ENCODE measurements around the gene NLGN2. TPM values are rescaled to one million over a fixed set of nuclear protein-coding genes. Genes with fewer than 3 reads are reported as not detected.
"Not testable (repeated sequence)": the region's sequence is repeated elsewhere in the genome, so short reads cannot be mapped to it uniquely, and the experiment has no call there.

NLGN2 gene
- total RNA-seq, result 8.5 TPM
- 40.9 TPM for polyA plus RNA-seq

- H3K27ac ChIP-seq (ENCODE audit: low read depth), result no peak within 1 kb of the TSS
Observed at GRCh38 chr17:7407485-7408251, at the start of gene NLGN2. Gene NLGN2 (plus strand): TSS chr17:7407845. CDS start chr17:7408256, 411 bp downstream.

GRCh38 chr17:7361906-7362305, 45.7 kb upstream of the NLGN2 start:
- H3K4me3 ChIP-seq (ENCODE audit: low read depth, low read length), result no peak overlapping the region
- H3K27ac ChIP-seq (ENCODE audit: low read depth), result no peak overlapping the region
- no peaks in the 10 kb centered on the region for H3K4me1 ChIP-seq (ENCODE audit: insufficient read depth)
- DNase-seq (ENCODE audit: extremely low spot score), result no peak
- H3K36me3 ChIP-seq (ENCODE audit: insufficient read depth), result no peaks in the 10 kb centered on the region
- 75% methylated on average over 3 of the region's 3 CpGs for WGBS

More at GRCh38 chr17:7407485-7408251, at the start of gene NLGN2:
- Histone ChIP-seq H3K36me3 (ENCODE audit: insufficient read depth) (no peaks in the 10 kb centered on the region), H3K4me1 (ENCODE audit: insufficient read depth) (no peaks in the 10 kb centered on the region), H3K4me3 (ENCODE audit: low read depth, low read length) (no peak within 1 kb of the TSS)
- DNase-seq (ENCODE audit: extremely low spot score), result no peak
- 56% methylated on average over 11 of the region's 12 CpGs for WGBS

GRCh38 chr17:7363311-7363710, 44.3 kb upstream of the NLGN2 start:
- DNase-seq (ENCODE audit: extremely low spot score), result no peak
- H3K4me1 ChIP-seq (ENCODE audit: insufficient read depth), result no peaks in the 10 kb centered on the region
- WGBS, result 92% methylated on average over 6 of the region's 6 CpGs
- H3K27ac ChIP-seq (ENCODE audit: low read depth), result no peak overlapping the region
- no peaks in the 10 kb centered on the region for H3K36me3 ChIP-seq (ENCODE audit: insufficient read depth)
- no peak overlapping the region for H3K4me3 ChIP-seq (ENCODE audit: low read depth, low read length)

GRCh38 chr17:7365963-7366362, 41.7 kb upstream of the NLGN2 start:
- H3K4me3 ChIP-seq (ENCODE audit: low read depth, low read length); H3K27ac ChIP-seq (ENCODE audit: low read depth); H3K4me1 ChIP-seq (ENCODE audit: insufficient read depth); H3K36me3 ChIP-seq (ENCODE audit: insufficient read depth); DNase-seq (ENCODE audit: extremely low spot score): not testable (repeated sequence)
- 85% methylated on average over 6 of the region's 7 CpGs for WGBS

GRCh38 chr17:7367083-7367482, 40.6 kb upstream of the NLGN2 start:
- Histone ChIP-seq H3K27ac (ENCODE audit: low read depth) (no peak overlapping the region), H3K4me3 (ENCODE audit: low read depth, low read length) (no peak overlapping the region), H3K4me1 (ENCODE audit: insufficient read depth) (no peaks in the 10 kb centered on the region), H3K36me3 (ENCODE audit: insufficient read depth) (no peaks in the 10 kb centered on the region)
- DNase-seq (ENCODE audit: extremely low spot score), result no peak
- 76% methylated on average over 8 of the region's 8 CpGs for WGBS

- Histone ChIP-seq H3K4me1 (ENCODE audit: insufficient read depth) (no peaks in the 10 kb centered on the region), H3K36me3 (ENCODE audit: insufficient read depth) (no peaks in the 10 kb centered on the region), H3K27ac (ENCODE audit: low read depth) (no peak overlapping the region), H3K4me3 (ENCODE audit: low read depth, low read length) (no peak overlapping the region)
- WGBS, result 66% methylated on average over 13 of the region's 13 CpGs
- no peak for DNase-seq (ENCODE audit: extremely low spot score)
Observed at GRCh38 chr17:7367918-7368598, 39.6 kb upstream of the NLGN2 start.

GRCh38 chr17:7368599-7368994, 39.0 kb upstream of the NLGN2 start:
- DNase-seq (ENCODE audit: extremely low spot score); H3K4me3 ChIP-seq (ENCODE audit: low read depth, low read length); H3K36me3 ChIP-seq (ENCODE audit: insufficient read depth); H3K4me1 ChIP-seq (ENCODE audit: insufficient read depth); H3K27ac ChIP-seq (ENCODE audit: low read depth): not testable (repeated sequence)
- WGBS, result 86% methylated on average over 5 of the region's 5 CpGs

GRCh38 chr17:7369825-7370224, 37.8 kb upstream of the NLGN2 start:
- DNase-seq (ENCODE audit: extremely low spot score), result no peak
- Histone ChIP-seq H3K4me3 (ENCODE audit: low read depth, low read length) (no peak overlapping the region), H3K4me1 (ENCODE audit: insufficient read depth) (no peaks in the 10 kb centered on the region), H3K27ac (ENCODE audit: low read depth) (no peak overlapping the region), H3K36me3 (ENCODE audit: insufficient read depth) (no peaks in the 10 kb centered on the region)
- 77% methylated on average over 5 of the region's 5 CpGs for WGBS

GRCh38 chr17:7370853-7371252, 36.8 kb upstream of the NLGN2 start:
- H3K27ac ChIP-seq (ENCODE audit: low read depth), result no peak overlapping the region
- no peak for DNase-seq (ENCODE audit: extremely low spot score)
- H3K36me3 ChIP-seq (ENCODE audit: insufficient read depth), result no peaks in the 10 kb centered on the region
- no peaks in the 10 kb centered on the region for H3K4me1 ChIP-seq (ENCODE audit: insufficient read depth)
- H3K4me3 ChIP-seq (ENCODE audit: low read depth, low read length), result no peak overlapping the region
- WGBS, result 84% methylated on average over 4 of the region's 4 CpGs

- Histone ChIP-seq H3K27ac (ENCODE audit: low read depth) (no peak overlapping the region), H3K36me3 (ENCODE audit: insufficient read depth) (no peaks in the 10 kb centered on the region), H3K4me1 (ENCODE audit: insufficient read depth) (no peaks in the 10 kb centered on the region), H3K4me3 (ENCODE audit: low read depth, low read length) (no peak overlapping the region)
- DNase-seq (ENCODE audit: extremely low spot score), result no peak
- 84% methylated on average over 2 of the region's 2 CpGs for WGBS
Observed at GRCh38 chr17:7374353-7374752, 33.3 kb upstream of the NLGN2 start.

GRCh38 chr17:7379134-7379533, 28.5 kb upstream of the NLGN2 start:
- no peaks in the 10 kb centered on the region for H3K36me3 ChIP-seq (ENCODE audit: insufficient read depth)
- WGBS, result 94% methylated on average over 3 of the region's 3 CpGs
- H3K4me3 ChIP-seq (ENCODE audit: low read depth, low read length), result no peak overlapping the region
- no peak overlapping the region for H3K27ac ChIP-seq (ENCODE audit: low read depth)
- no peaks in the 10 kb centered on the region for H3K4me1 ChIP-seq (ENCODE audit: insufficient read depth)
- no peak for DNase-seq (ENCODE audit: extremely low spot score)

- no peak overlapping the region for H3K27ac ChIP-seq (ENCODE audit: low read depth)
- no peak for DNase-seq (ENCODE audit: extremely low spot score)
- H3K4me1 ChIP-seq (ENCODE audit: insufficient read depth), result no peaks in the 10 kb centered on the region
- WGBS, result 20% methylated on average over 7 of the region's 7 CpGs
- peak overlapping the region; percentile 42 for H3K4me3 ChIP-seq (ENCODE audit: low read depth, low read length)
- no peaks in the 10 kb centered on the region for H3K36me3 ChIP-seq (ENCODE audit: insufficient read depth)
Observed at GRCh38 chr17:7380321-7380720, 27.3 kb upstream of the NLGN2 start.

- DNase-seq (ENCODE audit: extremely low spot score), result no peak
- peak within 1 kb of the TSS; percentile 42 for H3K4me3 ChIP-seq (ENCODE audit: low read depth, low read length)
- WGBS, result 6% methylated on average over 52 of the region's 52 CpGs
- no peak within 1 kb of the TSS for H3K27ac ChIP-seq (ENCODE audit: low read depth)
- H3K36me3 ChIP-seq (ENCODE audit: insufficient read depth), result no peaks in the 10 kb centered on the region
- H3K4me1 ChIP-seq (ENCODE audit: insufficient read depth), result no peaks in the 10 kb centered on the region
Observed at GRCh38 chr17:7380855-7381683, 26.6 kb upstream of the NLGN2 start, which contains the start of gene TNK1. Gene TNK1 (plus strand): TSS chr17:7381089. CDS start chr17:7382927, 1,838 bp downstream.
